Epithelial cell of proximal tubule (primary cell): Measurements from ENCODE around the gene DDRGK1. TPM values are rescaled to one million over a fixed set of nuclear protein-coding genes. Genes with fewer than 3 reads are reported as not detected.

Experiments used
- DNase-seq: peaks from one replicate; pipeline ENCODE4 v3.0.0-alpha.2; 2011; ENCODE audit warnings: low read depth
- H3K4me3 ChIP-seq: 2 replicates; pipeline ENCODE4 v1.5.1; 2011; ENCODE audit warnings: low read depth, mild to moderate bottlenecking, low read length
- total RNA-seq: library from RNA; depleted of rRNA; stranded (reverse); fragments of >200 nt; gene quantifications from 2 replicates; pipeline ENCODE4 v1.2.3, GENCODE V29; 2015
- TF ChIP-seq, protein P1 (sequence below): conservative IDR thresholded peaks from 2 replicates; pipeline ENCODE4 v1.5.1; 2012; ENCODE audit warnings: low read depth, mild to moderate bottlenecking, low read length

Gene DDRGK1
- total RNA-seq, 1 donor from 2014 or later, result 63.5 TPM

DNA sequence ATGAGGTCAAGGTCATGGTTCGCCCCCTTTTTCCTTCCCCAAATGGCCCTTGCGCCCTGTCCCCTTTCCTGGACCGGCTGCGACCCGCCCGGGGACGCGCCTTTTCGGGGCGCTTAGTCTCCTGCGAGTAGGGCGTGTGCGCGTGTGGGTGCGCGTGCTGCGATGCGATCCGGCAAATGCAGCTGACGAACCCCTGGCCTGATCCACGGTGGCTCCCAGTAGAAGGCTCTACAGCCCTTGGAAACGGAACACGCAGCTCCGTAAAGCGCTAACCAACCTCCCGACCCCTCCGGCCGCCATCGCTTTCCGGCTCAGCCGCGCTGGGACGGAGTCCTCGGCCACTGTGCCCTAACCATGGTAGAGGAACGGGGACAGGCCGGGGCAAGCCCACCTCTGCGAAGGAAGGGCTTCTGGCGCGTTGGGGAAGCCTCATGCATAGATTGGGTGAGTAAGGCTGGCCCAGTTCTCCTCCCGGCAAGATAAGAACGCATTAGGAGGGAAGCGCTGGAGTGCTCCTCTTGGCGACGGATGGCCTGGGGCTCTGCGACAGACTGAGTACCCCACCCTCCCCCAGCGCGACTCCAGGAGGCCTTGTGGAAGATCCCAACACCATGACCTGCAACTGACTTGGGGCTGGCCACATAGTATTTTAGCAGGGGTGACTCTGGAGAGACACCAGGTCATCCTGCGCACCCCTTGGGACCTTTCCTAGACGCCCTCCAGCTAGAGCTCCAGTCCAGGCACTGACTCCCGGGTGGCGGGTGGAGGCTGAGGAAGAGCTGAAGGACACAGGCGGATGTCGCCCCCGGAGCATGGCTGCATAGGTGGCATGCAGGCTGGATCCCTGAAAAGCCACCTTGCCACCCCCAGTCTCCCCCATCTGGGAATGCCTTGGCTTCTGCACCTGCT is 35.6 kb upstream of the DDRGK1 start:
- H3K4me3 ChIP-seq, result peak overlapping the region; percentile 70
- TF ChIP-seq, protein P1, sequence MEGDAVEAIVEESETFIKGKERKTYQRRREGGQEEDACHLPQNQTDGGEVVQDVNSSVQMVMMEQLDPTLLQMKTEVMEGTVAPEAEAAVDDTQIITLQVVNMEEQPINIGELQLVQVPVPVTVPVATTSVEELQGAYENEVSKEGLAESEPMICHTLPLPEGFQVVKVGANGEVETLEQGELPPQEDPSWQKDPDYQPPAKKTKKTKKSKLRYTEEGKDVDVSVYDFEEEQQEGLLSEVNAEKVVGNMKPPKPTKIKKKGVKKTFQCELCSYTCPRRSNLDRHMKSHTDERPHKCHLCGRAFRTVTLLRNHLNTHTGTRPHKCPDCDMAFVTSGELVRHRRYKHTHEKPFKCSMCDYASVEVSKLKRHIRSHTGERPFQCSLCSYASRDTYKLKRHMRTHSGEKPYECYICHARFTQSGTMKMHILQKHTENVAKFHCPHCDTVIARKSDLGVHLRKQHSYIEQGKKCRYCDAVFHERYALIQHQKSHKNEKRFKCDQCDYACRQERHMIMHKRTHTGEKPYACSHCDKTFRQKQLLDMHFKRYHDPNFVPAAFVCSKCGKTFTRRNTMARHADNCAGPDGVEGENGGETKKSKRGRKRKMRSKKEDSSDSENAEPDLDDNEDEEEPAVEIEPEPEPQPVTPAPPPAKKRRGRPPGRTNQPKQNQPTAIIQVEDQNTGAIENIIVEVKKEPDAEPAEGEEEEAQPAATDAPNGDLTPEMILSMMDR, result no peak
- no peak for DNase-seq

GRCh38 chr20:3239026-3239866 is 34.8 kb upstream of the DDRGK1 start, which contains the start of gene SLC4A11:
TSS of gene SLC4A11 (minus strand) at chr20:3239190. CDS start at chr20:3239137, 53 bp downstream.
- TF ChIP-seq, protein P1, result no peak
- no peak for DNase-seq
- H3K4me3 ChIP-seq, result peak within 1 kb of the TSS; percentile 70

- DNase-seq, result no peak
- TF ChIP-seq, protein P1, result no peak
- H3K4me3 ChIP-seq, result peak overlapping the region; percentile 70
Measured at GRCh38 chr20:3238616-3239025, 34.1 kb upstream of the DDRGK1 start.

DNA sequence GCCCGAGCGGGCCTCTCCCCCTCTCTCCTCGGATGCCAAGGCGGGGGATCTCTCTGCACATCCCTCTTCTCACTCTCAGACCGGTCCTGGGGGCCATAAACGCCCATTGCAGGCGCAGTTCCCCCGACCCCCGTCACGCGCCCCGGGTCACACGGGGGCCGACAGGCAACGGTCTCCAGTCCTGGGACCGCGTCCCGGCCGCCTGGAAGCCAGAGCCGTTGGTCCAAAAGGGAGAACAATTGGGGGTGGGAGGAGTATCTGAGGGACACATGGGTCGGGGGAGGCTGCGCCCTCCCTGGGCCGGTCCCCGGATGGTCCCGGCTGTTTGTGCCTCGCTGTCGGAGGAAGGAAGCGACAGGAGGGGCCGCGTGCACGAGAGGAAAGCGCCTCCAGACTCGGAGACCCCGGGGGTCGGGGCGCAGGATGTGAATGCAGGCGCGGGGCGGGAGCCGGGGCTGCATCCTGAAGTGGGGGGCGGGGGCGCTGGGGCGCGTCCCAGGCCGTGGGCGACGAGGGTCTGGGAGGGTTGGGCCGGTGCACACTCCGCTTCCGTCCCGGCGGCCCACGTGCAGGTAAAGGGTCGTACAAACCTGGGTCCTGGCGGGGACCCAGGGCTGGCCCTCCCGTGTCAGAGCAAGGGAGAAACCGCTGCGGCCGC is 33.6 kb upstream of the DDRGK1 start:
- TF ChIP-seq, protein P1, result no peak
- no peak for DNase-seq
- peak overlapping the region; percentile 70 for H3K4me3 ChIP-seq

- TF ChIP-seq, protein P1, result no peak
- no peak overlapping the region for H3K4me3 ChIP-seq
- no peak for DNase-seq
Measured at GRCh38 chr20:3237011-3237957, 32.8 kb upstream of the DDRGK1 start.
